Mesenchymal stem cell (in vitro differentiated cells and primary cell): ENCODE results near the gene MAP3K7.

Source experiments
- DNase-seq: peaks from one replicate; pipeline ENCODE4 v3.0.0-alpha.2; 2013
- H2AFZ ChIP-seq: one replicate; pipeline ENCODE4 v1.6.1; 2013; ENCODE audit warnings: low read depth, mild to moderate bottlenecking, control low read depth, inconsistent platforms, low read length, moderate library complexity
- H2AK5ac ChIP-seq: 2 replicates; pipeline ENCODE4 v1.6.1; 2013; ENCODE audit warnings: low read length, moderate library complexity, mild to moderate bottlenecking, inconsistent platforms; ENCODE audit not compliant: severe bottlenecking
- H2BK120ac ChIP-seq: one replicate; pipeline ENCODE4 v1.6.1; 2013; ENCODE audit warnings: low read depth, mild to moderate bottlenecking, inconsistent platforms, low read length, moderate library complexity
- H2BK12ac ChIP-seq, 2 experiments: one replicate each; pipeline ENCODE4 v1.6.1; 2013; ENCODE audit warnings: inconsistent platforms in 2 of 2, low read length in 2 of 2, mild to moderate bottlenecking in 2 of 2, moderate library complexity in 2 of 2, control low read depth in 1 of 2
- H2BK15ac ChIP-seq: one replicate; pipeline ENCODE4 v1.6.1; 2013; ENCODE audit warnings: mild to moderate bottlenecking, low read depth, inconsistent platforms; ENCODE audit not compliant: poor library complexity, severe bottlenecking
- H2BK5ac ChIP-seq: 2 replicates; pipeline ENCODE4 v1.6.1; 2013; ENCODE audit warnings: low read depth, mild to moderate bottlenecking, low read length, control low read depth, inconsistent platforms; ENCODE audit not compliant: poor library complexity, severe bottlenecking
- H3K14ac ChIP-seq, 2 experiments: one replicate each; pipeline ENCODE4 v1.6.1; 2013; ENCODE audit warnings: inconsistent platforms in 2 of 2, low read length in 2 of 2, control low read depth in 1 of 2, mild to moderate bottlenecking in 1 of 2, moderate library complexity in 1 of 2
- H3K18ac ChIP-seq, 2 experiments: one replicate each; pipeline ENCODE4 v1.6.1; 2013; ENCODE audit warnings: inconsistent platforms in 2 of 2, low read length in 2 of 2, control low read depth in 1 of 2, low read depth in 1 of 2, mild to moderate bottlenecking in 1 of 2
- H3K23ac ChIP-seq, 2 experiments: one replicate each; pipeline ENCODE4 v1.6.1; 2013; ENCODE audit warnings: inconsistent platforms in 2 of 2, low read length in 2 of 2, mild to moderate bottlenecking in 2 of 2, moderate library complexity in 2 of 2, control low read depth in 1 of 2
- H3K27ac ChIP-seq: 2 replicates; pipeline ENCODE4 v1.5.1; 2013; ENCODE audit warnings: mild to moderate bottlenecking, moderate library complexity, low read length, control low read depth, inconsistent platforms; ENCODE audit not compliant: poor library complexity, severe bottlenecking
- H3K27me3 ChIP-seq, 2 experiments: 2 replicates each; pipeline versions ENCODE4 v1.6.1 to v1.7.0; 2013; ENCODE audit warnings: low read length in 2 of 2, mild to moderate bottlenecking in 2 of 2, moderate library complexity in 2 of 2, control low read depth in 1 of 2, inconsistent platforms in 1 of 2; ENCODE audit not compliant: control insufficient read depth in 1 of 2, insufficient read depth in 1 of 2
- H3K36me3 ChIP-seq, 2 experiments: 2 replicates each; pipeline versions ENCODE4 v1.6.1 to v1.7.0; 2013; ENCODE audit warnings: low read length in 2 of 2, control low read depth in 1 of 2, inconsistent platforms in 1 of 2, low read depth in 1 of 2, mild to moderate bottlenecking in 1 of 2; ENCODE audit not compliant: insufficient read depth in 2 of 2, control insufficient read depth in 1 of 2
- H3K4ac ChIP-seq, 2 experiments: one replicate each; pipeline ENCODE4 v1.6.1; 2013; ENCODE audit warnings: inconsistent platforms in 2 of 2, low read length in 2 of 2, mild to moderate bottlenecking in 2 of 2, moderate library complexity in 2 of 2, control low read depth in 1 of 2, low read depth in 1 of 2
- H3K4me1 ChIP-seq: 2 replicates; pipeline ENCODE4 v1.6.1; 2013; ENCODE audit warnings: low read depth, low read length, control low read depth; ENCODE audit not compliant: control insufficient read depth, insufficient read depth
- H3K4me2 ChIP-seq: 2 replicates; pipeline ENCODE4 v1.6.1; 2013; ENCODE audit warnings: low read length, mild to moderate bottlenecking, inconsistent platforms; ENCODE audit not compliant: poor library complexity, severe bottlenecking
- H3K4me3 ChIP-seq, 2 experiments: 2 replicates each; pipeline versions ENCODE4 v1.5.1 to v1.7.0; 2013; ENCODE audit warnings: low read length in 2 of 2, mild to moderate bottlenecking in 2 of 2, control low read depth in 1 of 2, low read depth in 1 of 2; ENCODE audit not compliant: insufficient read depth in 1 of 2
- H3K79me1 ChIP-seq: replicated peaks from 2 replicates; pipeline ENCODE4 v1.6.1; 2013; ENCODE audit warnings: mild to moderate bottlenecking, control low read depth, low read length, inconsistent platforms; ENCODE audit not compliant: poor library complexity, severe bottlenecking
- H3K9ac ChIP-seq: 2 replicates; pipeline ENCODE4 v1.7.0; 2013; ENCODE audit warnings: mild to moderate bottlenecking, low read length, moderate library complexity
- H3K9me3 ChIP-seq: 2 replicates; pipeline ENCODE4 v1.7.0; 2013; ENCODE audit warnings: mild to moderate bottlenecking, low read length; ENCODE audit not compliant: control insufficient read depth
- H4K8ac ChIP-seq: one replicate; pipeline ENCODE4 v1.6.1; 2013; ENCODE audit warnings: inconsistent platforms, mild to moderate bottlenecking, low read length, moderate library complexity
- H4K91ac ChIP-seq: one replicate; pipeline ENCODE4 v1.6.1; 2013; ENCODE audit warnings: mild to moderate bottlenecking, low read length, inconsistent platforms
- WGBS: methylation state at CpG from one replicate; pipeline ENCODE4 v1.1.7; 2013; ENCODE audit warnings: mixed read lengths; 5-methylcytosine and 5-hydroxymethylcytosine counted together

Gene MAP3K7

DNA sequence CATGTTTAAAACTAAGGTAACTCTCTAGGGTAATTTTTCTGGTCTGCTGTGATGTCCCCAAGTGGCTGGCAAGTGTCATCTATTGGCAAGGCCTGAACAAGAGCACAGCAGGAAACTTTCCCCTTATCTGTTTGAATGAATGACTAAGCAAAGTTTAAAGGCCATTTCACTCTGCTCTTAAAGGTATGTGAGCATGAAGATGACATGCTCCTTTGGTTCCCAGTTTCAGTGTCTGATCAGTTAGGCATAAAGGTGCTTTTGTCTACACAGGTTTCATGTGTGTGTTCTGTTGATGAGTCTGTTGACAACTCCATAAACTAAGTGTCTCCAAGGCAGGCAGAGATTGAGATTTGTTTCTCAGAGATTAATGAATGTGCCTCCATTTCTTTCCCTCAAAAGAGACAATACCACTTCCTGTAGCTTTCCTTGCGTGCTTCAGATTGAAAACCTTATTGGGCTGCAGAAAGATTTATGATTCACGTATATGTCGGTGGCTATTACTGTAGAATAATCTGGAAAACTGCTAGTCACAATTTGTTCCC is 83.9 kb downstream of the MAP3K7 start:
- H3K23ac ChIP-seq, result no peak overlapping the region
- no peak overlapping the region for H4K8ac ChIP-seq
- no peak overlapping the region for H2BK15ac ChIP-seq
- no peak overlapping the region for H4K91ac ChIP-seq
- H3K9me3 ChIP-seq, result no peaks in the 10 kb centered on the region
- no peak overlapping the region for H3K9ac ChIP-seq
- H3K4ac ChIP-seq, result no peak overlapping the region
- H3K36me3 ChIP-seq, result no peaks in the 10 kb centered on the region
- H3K27me3 ChIP-seq, result no peaks in the 10 kb centered on the region
- H2BK120ac ChIP-seq, result no peak overlapping the region
- no peak overlapping the region for H2AFZ ChIP-seq
- no peak overlapping the region for H3K4me3 ChIP-seq
- whole genome bisulfite sequencing, result 88% methylated on average over 3 of the region's 3 CpGs
- H3K79me1 ChIP-seq, result no peaks in the 10 kb centered on the region
- H3K14ac ChIP-seq, result no peak overlapping the region
- H2BK12ac ChIP-seq, result no peak overlapping the region
- no peaks in the 10 kb centered on the region for H3K4me1 ChIP-seq
- no peak overlapping the region for H3K4me2 ChIP-seq
- DNase-seq, result no peak
- H3K27ac ChIP-seq, result no peak overlapping the region
- no peak overlapping the region for H2BK5ac ChIP-seq
- H3K18ac ChIP-seq, result no peak overlapping the region
- no peak overlapping the region for H2AK5ac ChIP-seq

DNA sequence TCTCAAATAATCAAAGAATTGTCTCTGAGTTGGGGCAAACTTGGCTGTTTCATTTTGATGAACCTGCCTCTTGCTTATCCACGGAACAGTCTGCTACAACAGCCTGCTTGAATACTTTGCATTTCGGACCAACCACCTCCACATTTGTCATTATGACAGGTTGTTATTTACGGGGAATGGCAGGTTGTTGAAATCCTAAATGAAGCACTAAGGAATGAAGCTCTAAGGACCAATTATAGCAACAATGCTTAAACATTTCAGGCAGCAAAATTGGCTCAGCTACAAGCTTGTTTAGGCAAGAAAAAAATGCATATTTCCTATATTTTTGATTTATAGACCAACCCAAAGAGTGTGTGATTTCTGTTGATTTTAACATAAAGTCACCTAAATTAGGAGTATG is 84.5 kb downstream of the MAP3K7 start:
- H3K9me3 ChIP-seq, result no peaks in the 10 kb centered on the region
- H3K4me1 ChIP-seq, result no peaks in the 10 kb centered on the region
- H3K4me2 ChIP-seq, result no peak overlapping the region
- no peak overlapping the region for H2BK15ac ChIP-seq
- H3K18ac ChIP-seq, result no peak overlapping the region
- no peak overlapping the region for H3K14ac ChIP-seq
- WGBS, result 100% methylated on average over 1 of the region's 3 CpGs
- H2BK5ac ChIP-seq, result no peak overlapping the region
- H3K4me3 ChIP-seq, result no peak overlapping the region
- no peak overlapping the region for H2BK120ac ChIP-seq
- H3K9ac ChIP-seq, result no peak overlapping the region
- no peaks in the 10 kb centered on the region for H3K36me3 ChIP-seq
- H4K91ac ChIP-seq, result no peak overlapping the region
- no peak overlapping the region for H3K4ac ChIP-seq
- DNase-seq, result no peak
- H3K27me3 ChIP-seq, result no peaks in the 10 kb centered on the region
- H2AFZ ChIP-seq, result no peak overlapping the region
- no peak overlapping the region for H2AK5ac ChIP-seq
- no peak overlapping the region for H3K27ac ChIP-seq
- no peak overlapping the region for H2BK12ac ChIP-seq
- H3K79me1 ChIP-seq, result no peaks in the 10 kb centered on the region
- H3K23ac ChIP-seq, result no peak overlapping the region
- no peak overlapping the region for H4K8ac ChIP-seq

DNA sequence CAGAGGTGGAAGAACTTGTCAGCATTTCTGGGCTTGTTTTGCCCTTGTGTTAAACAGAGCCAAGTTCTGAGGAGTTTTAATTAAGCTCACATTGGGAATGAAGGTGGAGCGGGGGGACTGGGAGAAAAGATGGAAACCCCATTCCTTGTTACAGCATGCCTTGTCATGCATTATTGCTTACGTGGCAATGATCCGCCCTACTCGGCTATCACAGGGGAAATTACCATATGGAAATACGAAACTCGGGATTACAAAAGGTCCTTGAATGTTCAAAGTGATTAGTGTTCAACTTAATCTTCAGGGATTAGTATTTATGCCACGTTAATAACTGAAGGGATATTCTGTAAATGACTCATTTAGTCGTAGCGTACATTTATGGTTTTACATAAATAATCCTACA is 86.4 kb downstream of the MAP3K7 start:
- no peaks in the 10 kb centered on the region for H3K27me3 ChIP-seq
- H3K9ac ChIP-seq, result no peak overlapping the region
- H3K9me3 ChIP-seq, result no peaks in the 10 kb centered on the region
- no peak overlapping the region for H3K4me2 ChIP-seq
- no peak overlapping the region for H3K27ac ChIP-seq
- H2AK5ac ChIP-seq, result no peak overlapping the region
- H3K4ac ChIP-seq, result no peak overlapping the region
- no peak overlapping the region for H2BK12ac ChIP-seq
- no peak overlapping the region for H2BK15ac ChIP-seq
- H2BK5ac ChIP-seq, result no peak overlapping the region
- no peak for DNase-seq
- no peak overlapping the region for H2BK120ac ChIP-seq
- no peak overlapping the region for H3K23ac ChIP-seq
- H3K79me1 ChIP-seq, result no peaks in the 10 kb centered on the region
- no peak overlapping the region for H3K14ac ChIP-seq
- no peaks in the 10 kb centered on the region for H3K36me3 ChIP-seq
- H4K8ac ChIP-seq, result no peak overlapping the region
- WGBS, result 62% methylated on average over 6 of the region's 9 CpGs
- no peak overlapping the region for H4K91ac ChIP-seq
- no peak overlapping the region for H3K4me3 ChIP-seq
- H2AFZ ChIP-seq, result no peak overlapping the region
- H3K4me1 ChIP-seq, result peaks cover 2% of the 10 kb centered on the region
- no peak overlapping the region for H3K18ac ChIP-seq

DNA sequence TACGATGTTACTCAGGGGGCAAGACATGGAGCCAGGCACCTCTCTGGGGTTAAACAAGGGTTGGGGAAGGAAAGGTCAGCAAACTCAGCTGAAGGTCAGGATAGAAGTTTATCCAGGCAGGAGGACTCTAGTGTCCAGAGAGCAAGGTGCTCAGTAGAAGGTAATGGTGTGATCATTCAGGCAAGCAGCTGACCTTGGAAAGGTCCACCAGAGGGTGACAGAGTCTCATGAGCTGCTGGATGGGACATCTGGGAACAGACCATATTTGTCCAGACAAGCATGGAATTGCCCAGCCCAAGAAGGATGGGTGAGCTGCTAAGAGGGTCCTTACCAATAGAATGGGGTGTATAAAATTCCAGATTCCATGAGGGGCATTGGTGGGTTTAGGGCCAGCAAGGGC is 89.5 kb downstream of the MAP3K7 start:
- Histone ChIP-seq H3K79me1 (no peaks in the 10 kb centered on the region), H2BK120ac (no peak overlapping the region), H3K14ac (no peak overlapping the region), H3K27ac (no peak overlapping the region), H3K23ac (no peak overlapping the region), H3K4ac (no peak overlapping the region), H3K36me3 (no peaks in the 10 kb centered on the region), H3K18ac (no peak overlapping the region), H2AFZ (no peak overlapping the region), H3K9me3 (no peaks in the 10 kb centered on the region), H3K27me3 (no peaks in the 10 kb centered on the region), H2BK5ac (no peak overlapping the region), H4K8ac (no peak overlapping the region), H2BK15ac (no peak overlapping the region), H3K4me2 (no peak overlapping the region), H3K4me3 (no peak overlapping the region), H3K4me1 (peaks cover 2% of the 10 kb centered on the region), H2BK12ac (no peak overlapping the region), H4K91ac (no peak overlapping the region), H3K9ac (no peak overlapping the region), H2AK5ac (no peak overlapping the region)
- WGBS, result 100% methylated on average over 1 of the region's 1 CpG
- DNase-seq, result no peak
